ENCODE results near the gene CNTNAP5.

- TF ChIP-seq FOXM1 (IDR thresholded peaks at IDR 0.05; ENCODE audit: borderline replicate concordance) (no peak), FOXA1 (IDR thresholded peaks at IDR 0.05) (no peak), ELF4 (IDR thresholded peaks at IDR 0.05) (no peak), HDGF (IDR thresholded peaks at IDR 0.05; ENCODE audit: borderline replicate concordance) (no peak), PKNOX1 (IDR thresholded peaks at IDR 0.05) (no peak), L3MBTL2 (conservative IDR thresholded peaks at IDR 0.05) (no peak), ARNT (IDR thresholded peaks at IDR 0.05) (no peak)
These were observed 888.8 kb downstream of the CNTNAP5 start for GRCh38 chr2:124913868-124914267.

Data from HEK293T (cell line).